Transverse colon (tissue), 4 donors: ENCODE data around the gene FRAS1. TPM values are rescaled to one million over a fixed set of nuclear protein-coding genes. Genes with fewer than 3 reads are reported as not detected.

Source experiments
- DNase-seq: peaks from one replicate; pipeline ENCODE4 v3.0.0-alpha.2; 2019
- H3K27ac ChIP-seq, 4 donors: fragments of 200-600 bp; sonication (generic); 2 replicates each; pipeline ENCODE4 v1.5.1; 2016 to 2018; ENCODE audit warnings: inconsistent platforms in 4 of 4
- H3K27me3 ChIP-seq: fragments of 200-600 bp; sonication (generic); 2 replicates; pipeline ENCODE4 v1.5.1; 2017; ENCODE audit warnings: inconsistent platforms
- H3K36me3 ChIP-seq, 4 donors: fragments of 200-600 bp; sonication (generic); 2 replicates each; pipeline ENCODE4 v1.5.1; 2017 to 2019; ENCODE audit warnings: inconsistent platforms in 4 of 4
- H3K4me1 ChIP-seq, 4 donors: fragments of 200-600 bp; sonication (generic); 2 replicates each; pipeline ENCODE4 v1.5.1; 2017 to 2020; ENCODE audit warnings: inconsistent platforms in 4 of 4
- H3K4me3 ChIP-seq, 4 donors: fragments of 200-600 bp; sonication (generic); 1 replicate in 1 of 4; 2 replicates in 3 of 4; pipeline versions ENCODE4 v1.5.1 to v1.6.1; 2017 to 2019; ENCODE audit warnings: inconsistent platforms in 4 of 4
- H3K9me3 ChIP-seq, 2 donors: fragments of 200-600 bp; sonication (generic); 2 replicates each; pipeline ENCODE4 v1.5.1; 2017 to 2019; ENCODE audit warnings: inconsistent platforms in 2 of 2
- EP300 ChIP-seq: sonication (generic); formaldehyde crosslinking; IDR thresholded peaks from one replicate; pipeline ENCODE4 v1.6.1; 2017; ENCODE audit warnings: antibody characterized with exemption, low read depth
- POLR2A ChIP-seq: fragments of 450-650 bp; IDR thresholded peaks from one replicate; pipeline ENCODE4 v1.6.1; 2016; ENCODE audit warnings: antibody characterized with exemption, mild to moderate bottlenecking, moderate library complexity
- POLR2AphosphoS5 ChIP-seq, 3 donors: sonication (generic); formaldehyde crosslinking; IDR thresholded peaks; one replicate each; pipeline ENCODE4 v1.6.1; 2016; ENCODE audit warnings: antibody characterized with exemption in 3 of 3
- WGBS, 2 donors: methylation state at CpG; one replicate each; pipeline ENCODE4 v1.1.5; 2018; ENCODE audit warnings: low coverage in 1 of 2; 5-methylcytosine and 5-hydroxymethylcytosine counted together
- in situ Hi-C, 4 donors: fragments of 200-750 bp; cut with MboI; loops; one replicate each; pipeline versions ENCODE4 v1.15.0 to v1.15.1; 2017; ENCODE audit warnings: low sequenced_read_pairs in 3 of 4, low pct_ligation_motif_present in 1 of 4, low pct_unique_long_range_greater_than_20kb in 1 of 4
- intact Hi-C: fragments of 100-400 bp; cut with DNase I; formaldehyde crosslinking; loops from one replicate; pipeline ENCODE4 v1.15.1; 2023; ENCODE audit warnings: low total_unique reads
- total RNA-seq, 4 donors: library from RNA; depleted of rRNA; stranded (reverse); fragments of >200 nt; gene quantifications; one replicate each; pipeline ENCODE4 v1.1.0, GENCODE V29; 2016
- TF ChIP-seq, protein P1 (sequence below), 5 experiments: fragments of 200-600 bp in 3 of 5; fragments of 450-650 bp in 2 of 5; sonication (generic) in 3 of 5; IDR thresholded peaks; 1 replicate in 2 of 5; 2 replicates in 3 of 5; pipeline ENCODE4 v1.5.1; 2016 to 2017; ENCODE audit warnings: antibody characterized with exemption in 5 of 5, inconsistent platforms in 3 of 5, mild to moderate bottlenecking in 2 of 5, moderate library complexity in 1 of 5

FRAS1 gene
- total RNA-seq, 4 donors from 2014 or later, result 1.8 to 9.7 (median 3.1) TPM

DNA sequence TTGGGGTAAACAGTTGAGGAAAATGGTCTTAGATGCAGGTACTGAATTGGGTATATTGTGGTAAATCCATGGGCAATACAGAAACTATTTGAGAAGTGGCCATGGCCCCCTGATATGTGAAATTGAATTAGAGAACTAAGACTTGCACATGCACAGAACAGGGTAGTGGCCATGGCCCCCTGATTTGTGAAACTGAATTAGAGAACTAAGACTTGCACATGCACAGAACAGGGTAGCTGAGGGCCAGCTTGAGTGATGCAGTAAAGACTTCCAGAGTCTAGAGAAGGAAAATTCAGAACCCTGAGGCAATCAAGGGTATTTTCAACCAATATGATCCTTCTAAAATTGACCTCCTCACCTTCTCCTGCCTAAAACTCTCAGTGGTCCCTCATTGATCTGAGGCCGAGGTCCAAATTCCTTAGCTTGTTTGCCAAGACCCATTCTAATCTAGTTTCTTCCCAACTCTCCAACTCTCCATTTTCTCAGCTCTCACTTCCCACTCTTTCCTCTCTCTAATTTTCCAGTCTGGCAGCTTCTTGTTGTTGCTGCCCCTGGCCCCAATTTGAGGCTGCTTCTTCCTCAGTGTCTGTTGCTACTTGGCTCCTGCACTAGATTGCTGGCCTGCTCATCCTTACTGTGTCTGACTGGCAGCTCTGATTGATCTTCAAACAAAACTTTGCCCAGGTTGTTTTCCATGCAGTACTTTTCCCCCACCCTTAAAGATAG lies 72.4 kb downstream of the FRAS1 start:
- Histone ChIP-seq H3K9me3 (no peaks in the 10 kb centered on the region), H3K4me1 (peaks cover 0 to 4% (median 0%) of the 10 kb centered on the region in 4 donors), H3K4me3 (no peak overlapping the region), H3K36me3 (no peaks in the 10 kb centered on the region), H3K27me3 (no peaks in the 10 kb centered on the region), H3K27ac (no peak overlapping the region)
- in situ Hi-C loops (no loop called here), intact Hi-C loops (no loop called here)
- no peak for DNase-seq
- 63 to 85% methylated on average over 1 of the region's 1 CpG for WGBS, 2 donors
- no peak for TF ChIP-seq POLR2A
- TF ChIP-seq, protein P1, sequence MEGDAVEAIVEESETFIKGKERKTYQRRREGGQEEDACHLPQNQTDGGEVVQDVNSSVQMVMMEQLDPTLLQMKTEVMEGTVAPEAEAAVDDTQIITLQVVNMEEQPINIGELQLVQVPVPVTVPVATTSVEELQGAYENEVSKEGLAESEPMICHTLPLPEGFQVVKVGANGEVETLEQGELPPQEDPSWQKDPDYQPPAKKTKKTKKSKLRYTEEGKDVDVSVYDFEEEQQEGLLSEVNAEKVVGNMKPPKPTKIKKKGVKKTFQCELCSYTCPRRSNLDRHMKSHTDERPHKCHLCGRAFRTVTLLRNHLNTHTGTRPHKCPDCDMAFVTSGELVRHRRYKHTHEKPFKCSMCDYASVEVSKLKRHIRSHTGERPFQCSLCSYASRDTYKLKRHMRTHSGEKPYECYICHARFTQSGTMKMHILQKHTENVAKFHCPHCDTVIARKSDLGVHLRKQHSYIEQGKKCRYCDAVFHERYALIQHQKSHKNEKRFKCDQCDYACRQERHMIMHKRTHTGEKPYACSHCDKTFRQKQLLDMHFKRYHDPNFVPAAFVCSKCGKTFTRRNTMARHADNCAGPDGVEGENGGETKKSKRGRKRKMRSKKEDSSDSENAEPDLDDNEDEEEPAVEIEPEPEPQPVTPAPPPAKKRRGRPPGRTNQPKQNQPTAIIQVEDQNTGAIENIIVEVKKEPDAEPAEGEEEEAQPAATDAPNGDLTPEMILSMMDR (IDR thresholded peaks at IDR 0.05), result no peak
- TF ChIP-seq EP300, result no peak
- no peak for TF ChIP-seq POLR2AphosphoS5 (IDR thresholded peaks at IDR 0.05)

DNA sequence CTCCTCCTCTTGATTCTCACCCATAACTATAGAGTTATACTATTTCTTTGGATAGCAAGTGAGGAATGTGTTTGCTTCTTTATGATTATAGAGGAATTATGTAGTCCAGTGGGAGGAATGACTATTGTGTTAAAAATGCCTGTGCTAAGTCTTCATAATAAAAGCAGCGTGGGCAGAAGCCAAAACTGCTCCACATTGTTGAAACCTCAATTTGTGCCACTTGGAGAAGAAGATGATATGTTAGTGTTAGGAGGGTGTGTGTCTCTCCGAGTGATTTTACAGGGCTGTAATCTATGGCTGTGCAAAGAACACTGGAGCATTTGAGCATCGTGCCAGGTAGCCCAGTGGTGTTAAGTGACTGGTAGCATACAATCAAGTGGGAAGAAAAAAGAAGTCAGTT lies 74.3 kb downstream of the FRAS1 start:
- 29 to 34% methylated on average over 3 of the region's 3 CpGs for WGBS, 2 donors
- peaks cover 0 to 7% (median 0%) of the 10 kb centered on the region in 4 donors for H3K4me1 ChIP-seq
- TF ChIP-seq, protein P1 (IDR thresholded peaks at IDR 0.05), result no peak
- no peak for TF ChIP-seq POLR2A
- no peak for TF ChIP-seq EP300
- TF ChIP-seq POLR2AphosphoS5 (IDR thresholded peaks at IDR 0.05), result no peak
- H3K4me3 ChIP-seq, result no peak overlapping the region
- intact Hi-C loops, result no loop called here
- no peaks in the 10 kb centered on the region for H3K9me3 ChIP-seq
- H3K27me3 ChIP-seq, result no peaks in the 10 kb centered on the region
- H3K36me3 ChIP-seq, result no peaks in the 10 kb centered on the region
- in situ Hi-C loops, result no loop called here
- no peak for DNase-seq
- H3K27ac ChIP-seq, result no peak overlapping the region

DNA sequence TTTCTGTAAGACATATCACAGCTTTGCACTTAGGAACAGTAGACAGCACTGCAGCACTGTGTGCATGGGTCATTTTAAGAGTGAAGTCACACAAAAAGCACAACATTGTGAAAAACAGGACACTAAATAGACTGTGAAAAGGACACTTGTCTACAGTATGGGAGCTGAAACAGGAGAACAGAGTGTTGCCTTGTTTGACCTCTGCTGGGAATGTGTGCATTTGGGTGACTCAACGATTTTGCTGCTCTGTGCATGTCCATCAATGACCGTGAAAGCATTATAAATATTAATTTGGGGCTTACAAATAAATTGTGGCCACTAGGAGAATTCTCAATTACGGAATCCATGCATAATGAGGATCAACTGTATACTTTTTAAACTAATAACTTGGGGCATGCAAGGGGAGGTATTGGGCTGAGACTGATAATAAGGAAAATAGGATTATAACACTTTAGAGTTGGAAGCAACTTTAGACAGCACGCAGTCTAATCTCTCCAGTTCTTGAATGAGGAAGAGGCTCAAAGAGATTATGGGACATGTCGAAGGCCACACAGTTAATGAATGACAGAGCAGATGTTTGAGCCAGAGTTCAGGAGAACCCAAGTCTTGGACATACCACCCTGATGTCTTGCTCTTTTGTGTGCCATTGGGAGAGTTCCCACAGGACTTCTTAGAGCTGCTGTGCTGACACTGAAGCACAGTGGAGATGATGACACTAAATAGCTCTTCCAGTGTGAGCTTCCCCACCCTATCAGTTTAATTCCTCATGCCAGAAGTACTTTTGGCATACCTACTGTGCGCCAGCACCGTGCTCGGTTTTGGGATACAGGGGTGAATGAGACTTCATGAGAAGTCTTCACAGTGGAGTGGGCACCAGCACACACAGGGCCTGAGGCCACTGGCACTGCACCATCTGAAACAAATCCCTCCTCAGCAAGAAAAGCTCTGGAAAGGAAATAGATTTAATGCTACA lies 79.3 kb downstream of the FRAS1 start:
- H3K4me1 ChIP-seq, result peaks cover 0 to 7% (median 4%) of the 10 kb centered on the region in 4 donors
- TF ChIP-seq, protein P1 (IDR thresholded peaks at IDR 0.05), result no peak
- TF ChIP-seq POLR2AphosphoS5 (IDR thresholded peaks at IDR 0.05) (no peak), POLR2A (no peak), EP300 (no peak)
- DNase-seq, result no peak
- WGBS, 2 donors, result 60 to 64% methylated on average over 3 to 8 of the region's 8 CpGs
- no peaks in the 10 kb centered on the region for H3K9me3 ChIP-seq
- intact Hi-C loops (no loop called here), in situ Hi-C loops (no loop called here)
- no peaks in the 10 kb centered on the region for H3K27me3 ChIP-seq
- H3K27ac ChIP-seq, result no peak overlapping the region
- H3K4me3 ChIP-seq, result no peak overlapping the region
- H3K36me3 ChIP-seq, result no peaks in the 10 kb centered on the region

DNA sequence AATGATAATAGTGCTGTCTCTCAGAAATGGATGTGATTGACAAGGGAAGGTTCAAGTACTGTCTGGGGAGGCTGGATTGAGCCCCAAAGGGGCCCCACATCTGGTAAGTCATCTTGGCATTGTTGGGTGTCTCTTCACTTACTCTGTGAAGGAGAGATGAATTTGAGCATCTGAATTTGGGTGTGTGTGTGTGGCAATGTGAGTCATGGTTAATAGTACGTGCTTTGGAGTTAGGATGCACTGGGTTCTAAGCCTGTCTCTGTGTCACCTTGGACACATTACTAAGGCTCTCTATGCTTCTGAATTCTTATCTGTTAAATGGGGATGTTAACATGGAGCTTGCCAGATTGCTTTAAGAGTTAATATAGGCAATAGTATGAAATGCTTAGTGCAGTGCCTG lies 80.4 kb downstream of the FRAS1 start:
- intact Hi-C loops (no loop called here), in situ Hi-C loops (no loop called here)
- H3K36me3 ChIP-seq, result no peaks in the 10 kb centered on the region
- H3K9me3 ChIP-seq, result no peaks in the 10 kb centered on the region
- peaks cover 0 to 7% (median 2%) of the 10 kb centered on the region in 4 donors for H3K4me1 ChIP-seq
- no peak overlapping the region for H3K27ac ChIP-seq
- no peak overlapping the region for H3K4me3 ChIP-seq
- DNase-seq, result no peak
- 50 to 80% methylated on average over 1 of the region's 1 CpG for WGBS, 2 donors
- TF ChIP-seq POLR2AphosphoS5 (IDR thresholded peaks at IDR 0.05), result no peak
- TF ChIP-seq POLR2A, result no peak
- no peak for TF ChIP-seq EP300
- TF ChIP-seq, protein P1 (IDR thresholded peaks at IDR 0.05), result no peak
- H3K27me3 ChIP-seq, result no peaks in the 10 kb centered on the region
